ENCODE measurements around the gene MAML2.

The MAML2 gene

DNA sequence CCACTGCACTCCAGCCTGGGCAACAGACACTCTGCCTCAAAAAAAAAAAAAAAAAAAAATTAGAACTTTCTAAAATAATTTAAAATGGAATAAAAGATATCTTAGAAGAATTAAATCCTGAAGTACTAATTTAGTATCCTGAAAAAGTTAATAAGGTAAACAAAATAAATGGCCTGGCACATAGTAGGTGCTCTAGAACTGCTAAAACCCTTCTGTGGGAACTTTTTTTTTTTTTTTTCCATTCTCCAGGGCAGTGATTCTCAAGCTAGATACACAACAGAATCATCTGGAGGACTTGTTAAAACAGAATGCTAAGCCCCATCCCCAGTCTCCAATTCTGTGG, 65.3 kb downstream of the MAML2 start:
- no peak overlapping the region for H2BK5ac ChIP-seq (ENCODE audit: low read depth, low read length, poor library complexity, severe bottlenecking)
- peaks cover 2% of the 10 kb centered on the region for H3K4me1 ChIP-seq (ENCODE audit: control insufficient read depth, insufficient read depth, low read depth, low read length)
- no peak overlapping the region for H4K8ac ChIP-seq (ENCODE audit: low read length)
- no peak overlapping the region for H2AK5ac ChIP-seq (ENCODE audit: low read length, severe bottlenecking)
- peaks cover 19% of the 10 kb centered on the region for H3K79me1 ChIP-seq (replicated peaks; ENCODE audit: low read length, poor library complexity, severe bottlenecking)
- no peak overlapping the region for H2AFZ ChIP-seq (ENCODE audit: low read depth, low read length)
- DNase-seq: no peak
- H3K9ac ChIP-seq (ENCODE audit: low read length): peak overlapping the region; percentile 41
- no peak overlapping the region for H3K14ac ChIP-seq (ENCODE audit: low read length in 2 of 2)
- no peak overlapping the region for H3K27ac ChIP-seq (ENCODE audit: low read length, poor library complexity, severe bottlenecking)
- no peak overlapping the region for H4K91ac ChIP-seq (ENCODE audit: low read length)
- H3K27me3 ChIP-seq (ENCODE audit: control insufficient read depth in 1 of 2, insufficient read depth in 1 of 2, low read length in 2 of 2): no peaks in the 10 kb centered on the region
- peak overlapping the region; percentile 11 to 66 for H3K18ac ChIP-seq (ENCODE audit: low read depth in 1 of 2, low read length in 2 of 2)
- no peak overlapping the region for H2BK120ac ChIP-seq (ENCODE audit: low read depth, low read length)
- H3K4me3 ChIP-seq (ENCODE audit: insufficient read depth in 1 of 2, low read depth in 1 of 2, low read length in 2 of 2): no peak overlapping the region
- no peak overlapping the region for H3K23ac ChIP-seq (ENCODE audit: low read length in 2 of 2)
- no peak overlapping the region for H3K4ac ChIP-seq (ENCODE audit: low read depth in 1 of 2, low read length in 2 of 2)
- H3K9me3 ChIP-seq (ENCODE audit: control insufficient read depth, low read length): no peaks in the 10 kb centered on the region
- no peak overlapping the region for H3K4me2 ChIP-seq (ENCODE audit: low read length, poor library complexity, severe bottlenecking)
- H3K36me3 ChIP-seq (ENCODE audit: control insufficient read depth in 1 of 2, insufficient read depth in 2 of 2, low read depth in 1 of 2, low read length in 2 of 2): peaks cover 3 to 9% of the 10 kb centered on the region in 2 experiments
- H2BK15ac ChIP-seq (ENCODE audit: low read depth, poor library complexity, severe bottlenecking): no peak overlapping the region
- no peak overlapping the region for H2BK12ac ChIP-seq (ENCODE audit: low read length in 2 of 2)

DNA sequence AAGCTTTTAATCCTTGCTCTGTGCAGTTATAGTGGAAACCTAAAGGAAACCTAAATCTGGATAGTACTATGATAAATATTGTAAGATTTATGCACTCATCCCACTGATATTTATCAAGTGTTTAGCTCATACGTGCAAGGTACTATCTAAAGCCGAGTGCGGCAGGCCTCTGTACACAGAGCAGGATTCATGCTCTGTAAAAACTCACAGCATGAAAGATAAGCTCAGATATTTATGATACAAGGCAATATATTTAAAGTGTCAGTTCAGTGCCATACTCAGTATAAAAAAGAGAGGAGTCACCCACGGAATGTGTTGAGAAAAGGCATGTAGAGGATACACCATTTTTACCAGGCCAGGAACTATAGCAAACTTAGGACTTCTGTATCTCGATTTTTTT, 66.2 kb downstream of the MAML2 start:
- Histone ChIP-seq H2AK5ac (ENCODE audit: low read length, severe bottlenecking) (no peak overlapping the region), H3K18ac (ENCODE audit: low read depth in 1 of 2, low read length in 2 of 2) (no peak overlapping the region), H3K27me3 (ENCODE audit: control insufficient read depth in 1 of 2, insufficient read depth in 1 of 2, low read length in 2 of 2) (no peaks in the 10 kb centered on the region), H3K79me1 (replicated peaks; ENCODE audit: low read length, poor library complexity, severe bottlenecking) (peaks cover 19% of the 10 kb centered on the region), H3K4me3 (ENCODE audit: insufficient read depth in 1 of 2, low read depth in 1 of 2, low read length in 2 of 2) (no peak overlapping the region), H3K9ac (ENCODE audit: low read length) (no peak overlapping the region), H3K4me2 (ENCODE audit: low read length, poor library complexity, severe bottlenecking) (no peak overlapping the region), H2BK120ac (ENCODE audit: low read depth, low read length) (no peak overlapping the region), H3K23ac (ENCODE audit: low read length in 2 of 2) (no peak overlapping the region), H2BK15ac (ENCODE audit: low read depth, poor library complexity, severe bottlenecking) (no peak overlapping the region), H3K14ac (ENCODE audit: low read length in 2 of 2) (no peak overlapping the region), H2BK12ac (ENCODE audit: low read length in 2 of 2) (no peak overlapping the region), H3K4ac (ENCODE audit: low read depth in 1 of 2, low read length in 2 of 2) (no peak overlapping the region), H3K36me3 (ENCODE audit: control insufficient read depth in 1 of 2, insufficient read depth in 2 of 2, low read depth in 1 of 2, low read length in 2 of 2) (peaks cover 3 to 11% of the 10 kb centered on the region in 2 experiments), H4K8ac (ENCODE audit: low read length) (no peak overlapping the region), H3K27ac (ENCODE audit: low read length, poor library complexity, severe bottlenecking) (no peak overlapping the region), H3K4me1 (ENCODE audit: control insufficient read depth, insufficient read depth, low read depth, low read length) (peaks cover 2% of the 10 kb centered on the region), H2BK5ac (ENCODE audit: low read depth, low read length, poor library complexity, severe bottlenecking) (no peak overlapping the region), H4K91ac (ENCODE audit: low read length) (no peak overlapping the region), H2AFZ (ENCODE audit: low read depth, low read length) (no peak overlapping the region), H3K9me3 (ENCODE audit: control insufficient read depth, low read length) (no peaks in the 10 kb centered on the region)
- DNase-seq: no peak
- WGBS: no CpG with 5 or more reads among the region's 5 CpGs

GRCh38 chr11:96275801-96276594, 67.0 kb downstream of the MAML2 start:
- Histone ChIP-seq H3K23ac (ENCODE audit: low read length in 2 of 2) (no peak overlapping the region), H3K27ac (ENCODE audit: low read length, poor library complexity, severe bottlenecking) (no peak overlapping the region), H3K4ac (ENCODE audit: low read depth in 1 of 2, low read length in 2 of 2) (no peak overlapping the region), H2BK12ac (ENCODE audit: low read length in 2 of 2) (peak overlapping the region in 1 of 2 experiments; percentile 59), H2AFZ (ENCODE audit: low read depth, low read length) (no peak overlapping the region), H2BK5ac (ENCODE audit: low read depth, low read length, poor library complexity, severe bottlenecking) (no peak overlapping the region), H2BK120ac (ENCODE audit: low read depth, low read length) (no peak overlapping the region), H3K79me1 (replicated peaks; ENCODE audit: low read length, poor library complexity, severe bottlenecking) (peaks cover 15% of the 10 kb centered on the region), H3K4me2 (ENCODE audit: low read length, poor library complexity, severe bottlenecking) (no peak overlapping the region), H4K8ac (ENCODE audit: low read length) (no peak overlapping the region), H3K4me1 (ENCODE audit: control insufficient read depth, insufficient read depth, low read depth, low read length) (peaks cover 2% of the 10 kb centered on the region), H4K91ac (ENCODE audit: low read length) (no peak overlapping the region), H3K9ac (ENCODE audit: low read length) (peak overlapping the region; percentile 9), H2BK15ac (ENCODE audit: low read depth, poor library complexity, severe bottlenecking) (no peak overlapping the region), H2AK5ac (ENCODE audit: low read length, severe bottlenecking) (no peak overlapping the region), H3K4me3 (ENCODE audit: insufficient read depth in 1 of 2, low read depth in 1 of 2, low read length in 2 of 2) (no peak overlapping the region), H3K18ac (ENCODE audit: low read depth in 1 of 2, low read length in 2 of 2) (no peak overlapping the region), H3K27me3 (ENCODE audit: control insufficient read depth in 1 of 2, insufficient read depth in 1 of 2, low read length in 2 of 2) (no peaks in the 10 kb centered on the region), H3K14ac (ENCODE audit: low read length in 2 of 2) (no peak overlapping the region), H3K9me3 (ENCODE audit: control insufficient read depth, low read length) (no peaks in the 10 kb centered on the region), H3K36me3 (ENCODE audit: control insufficient read depth in 1 of 2, insufficient read depth in 2 of 2, low read depth in 1 of 2, low read length in 2 of 2) (peaks cover under 1 to 13% of the 10 kb centered on the region in 2 experiments)
- 64% methylated on average over 3 of the region's 5 CpGs for WGBS
- DNase-seq: peak; percentile 65

- H2BK5ac ChIP-seq (ENCODE audit: low read depth, low read length, poor library complexity, severe bottlenecking): no peak overlapping the region
- no peak overlapping the region for H4K91ac ChIP-seq (ENCODE audit: low read length)
- no peaks in the 10 kb centered on the region for H3K27me3 ChIP-seq (ENCODE audit: control insufficient read depth in 1 of 2, insufficient read depth in 1 of 2, low read length in 2 of 2)
- no peak overlapping the region for H2AK5ac ChIP-seq (ENCODE audit: low read length, severe bottlenecking)
- H3K79me1 ChIP-seq (replicated peaks; ENCODE audit: low read length, poor library complexity, severe bottlenecking): peaks cover 19% of the 10 kb centered on the region
- H3K4me3 ChIP-seq (ENCODE audit: insufficient read depth in 1 of 2, low read depth in 1 of 2, low read length in 2 of 2): no peak overlapping the region
- no peak overlapping the region for H2BK15ac ChIP-seq (ENCODE audit: low read depth, poor library complexity, severe bottlenecking)
- WGBS: 100% methylated on average over 1 of the region's 1 CpG
- no peak overlapping the region for H4K8ac ChIP-seq (ENCODE audit: low read length)
- no peaks in the 10 kb centered on the region for H3K9me3 ChIP-seq (ENCODE audit: control insufficient read depth, low read length)
- H2BK12ac ChIP-seq (ENCODE audit: low read length in 2 of 2): no peak overlapping the region
- no peak for DNase-seq
- no peak overlapping the region for H3K4me2 ChIP-seq (ENCODE audit: low read length, poor library complexity, severe bottlenecking)
- no peaks in the 10 kb centered on the region for H3K4me1 ChIP-seq (ENCODE audit: control insufficient read depth, insufficient read depth, low read depth, low read length)
- H3K4ac ChIP-seq (ENCODE audit: low read depth in 1 of 2, low read length in 2 of 2): no peak overlapping the region
- no peak overlapping the region for H2AFZ ChIP-seq (ENCODE audit: low read depth, low read length)
- H3K9ac ChIP-seq (ENCODE audit: low read length): peak overlapping the region; percentile 64
- H3K14ac ChIP-seq (ENCODE audit: low read length in 2 of 2): no peak overlapping the region
- no peak overlapping the region for H3K27ac ChIP-seq (ENCODE audit: low read length, poor library complexity, severe bottlenecking)
- no peak overlapping the region for H3K18ac ChIP-seq (ENCODE audit: low read depth in 1 of 2, low read length in 2 of 2)
- no peak overlapping the region for H3K23ac ChIP-seq (ENCODE audit: low read length in 2 of 2)
- H2BK120ac ChIP-seq (ENCODE audit: low read depth, low read length): no peak overlapping the region
- H3K36me3 ChIP-seq (ENCODE audit: control insufficient read depth in 1 of 2, insufficient read depth in 2 of 2, low read depth in 1 of 2, low read length in 2 of 2): peaks cover 5 to 29% of the 10 kb centered on the region in 2 experiments
These were observed 69.5 kb downstream of the MAML2 start for GRCh38 chr11:96273507-96273906.

All from mesenchymal stem cell (in vitro differentiated cells and primary cell).